OCI-LY7 (cell line): ENCODE results near the gene PELI1. TPM values are rescaled to one million over a fixed set of nuclear protein-coding genes. Genes with fewer than 3 reads are reported as not detected.
A peak's percentile ranks its signal among the peaks of the same experiment; 100 is the strongest.

Experiments used
- BruUV-seq: library from RNA; stranded (reverse); fragments of 400-500 nt; replicated peaks from 2 replicates; lab custom pipeline; 2021; lab: Mats Ljungman, UMichigan
- CTCF ChIA-PET: fragments of 300-600 bp; sonication (Branson Sonifier 250); formaldehyde crosslinking; loops from one replicate; lab custom pipeline; 2022; ENCODE audit warnings: antibody characterized with exemption; ENCODE audit not compliant: unreplicated experiment; lab: Charles Lee
- POLR2A ChIA-PET: fragments of 300-600 bp; sonication (Branson Sonifier 250); formaldehyde crosslinking; loops from one replicate; lab custom pipeline; 2022; ENCODE audit warnings: antibody characterized with exemption; lab: Charles Lee
- DNase-seq: peaks from one replicate; pipeline ENCODE4 v3.0.0-alpha.2; 2015; ENCODE audit warnings: low spot score
- H2AFZ ChIP-seq: fragments of 200-600 bp; sonication (generic), shearing (Covaris generic); 2 replicates; pipeline ENCODE4 v1.6.1; 2014; ENCODE audit warnings: mild to moderate bottlenecking, antibody characterized with exemption, low read length, moderate library complexity
- H3K27ac ChIP-seq: fragments of 200-600 bp; sonication (generic); 2 replicates; pipeline ENCODE4 v1.5.1; 2014; ENCODE audit warnings: mixed run types, low read depth, mild to moderate bottlenecking, moderate library complexity, low read length, inconsistent platforms; ENCODE audit not compliant: poor library complexity, severe bottlenecking
- H3K36me3 ChIP-seq: fragments of 200-600 bp; sonication (generic); 2 replicates; pipeline ENCODE4 v1.6.1; 2014; ENCODE audit warnings: mild to moderate bottlenecking, antibody characterized with exemption, low read length, moderate library complexity, mixed read lengths; ENCODE audit not compliant: insufficient read depth
- H3K4me1 ChIP-seq: fragments of 200-600 bp; sonication (generic); 2 replicates; pipeline ENCODE4 v1.5.1; 2014; ENCODE audit warnings: mild to moderate bottlenecking, low read length; ENCODE audit not compliant: insufficient read depth, poor library complexity, severe bottlenecking
- H3K4me2 ChIP-seq: fragments of 200-600 bp; sonication (generic); 2 replicates; pipeline ENCODE4 v1.6.1; 2014; ENCODE audit warnings: mild to moderate bottlenecking, low read length
- H3K4me3 ChIP-seq: fragments of 200-600 bp; sonication (generic); 2 replicates; pipeline ENCODE4 v1.5.1; 2014; ENCODE audit warnings: mild to moderate bottlenecking, low read depth, low read length; ENCODE audit not compliant: poor library complexity, severe bottlenecking
- H3K79me2 ChIP-seq: fragments of 200-600 bp; sonication (generic); 2 replicates; pipeline ENCODE4 v1.6.1; 2016; ENCODE audit warnings: low read depth, mild to moderate bottlenecking, low read length, moderate library complexity, mixed read lengths; ENCODE audit not compliant: insufficient read depth
- H3K9me2 ChIP-seq: fragments of 200-600 bp; sonication (generic); 2 replicates; pipeline ENCODE4 v1.6.1; 2016; ENCODE audit warnings: mild to moderate bottlenecking, low read length, mixed read lengths; ENCODE audit not compliant: insufficient read depth
- H3K9me3 ChIP-seq: fragments of 200-600 bp; sonication (generic); 2 replicates; pipeline ENCODE4 v1.6.1; 2014; ENCODE audit warnings: mild to moderate bottlenecking, mixed run types, low read length, mixed read lengths
- H4K20me1 ChIP-seq: fragments of 200-600 bp; sonication (generic); 2 replicates; pipeline ENCODE4 v1.6.1; 2014; ENCODE audit warnings: mild to moderate bottlenecking, antibody characterized with exemption, low read length, moderate library complexity, mixed read lengths; ENCODE audit not compliant: insufficient read depth
- CTCF ChIP-seq: fragments of 200-600 bp; sonication (generic); conservative IDR thresholded peaks from 2 replicates; pipeline ENCODE4 v1.5.1; 2014; ENCODE audit warnings: mild to moderate bottlenecking, antibody characterized with exemption, low read length, moderate library complexity, mixed read lengths
- EZH2phosphoT487 ChIP-seq: fragments of 200-600 bp; sonication (generic); IDR thresholded peaks from 2 replicates; pipeline ENCODE4 v1.6.1; 2018; ENCODE audit warnings: low read depth, borderline replicate concordance, mild to moderate bottlenecking, mixed run types, antibody characterized with exemption, low read length, moderate library complexity, mixed read lengths
- intact Hi-C: fragments of 100-400 bp; cut with micrococcal nuclease; formaldehyde crosslinking; loops from one replicate; pipeline ENCODE4 v1.10.0; 2022; ENCODE audit not compliant: unreplicated experiment
- total RNA-seq, 2 experiments: library from RNA; depleted of rRNA in 1 of 2; stranded (reverse); fragments of >200 nt in 1 of 2; shearing (Covaris generic) in 1 of 2; gene quantifications; 2 replicates each; pipeline ENCODE4 v1.2.3, GENCODE V29; 2014 to 2022

PELI1 gene
- total RNA-seq, 2 experiments from 2014 or later = 108 to 174 TPM

GRCh38 chr2:64168756-64169155, 24.5 kb upstream of the PELI1 start:
- no peak overlapping the region for H3K27ac ChIP-seq
- no peak overlapping the region for H3K4me3 ChIP-seq
- no peaks in the 10 kb centered on the region for H3K9me3 ChIP-seq
- BruUV-seq = no TSS peak
- H4K20me1 ChIP-seq = no peaks in the 10 kb centered on the region
- intact Hi-C loops = no loop called here
- no peak for DNase-seq
- H3K9me2 ChIP-seq = no peaks in the 10 kb centered on the region
- H2AFZ ChIP-seq = peak overlapping the region; percentile 50; the same call in 1 of the 2 replicates
- no peaks in the 10 kb centered on the region for H3K36me3 ChIP-seq
- no peak for TF ChIP-seq CTCF
- TF ChIP-seq EZH2phosphoT487 = no peak
- no peak overlapping the region for H3K4me2 ChIP-seq
- ChIA-PET CTCF (no interaction called here), POLR2A (interaction anchor here (0.6 to 1.5 kb wide), 10 partner anchors 10 to 1909 kb away, joined by 3 to 5 read pairs (median 3); no protein-coding TSS in a partner anchor)
- H3K79me2 ChIP-seq = no peaks in the 10 kb centered on the region
- peaks cover 36% of the 10 kb centered on the region for H3K4me1 ChIP-seq

- H3K4me1 ChIP-seq = peaks cover 36% of the 10 kb centered on the region
- no peak overlapping the region for H3K4me3 ChIP-seq
- DNase-seq = no peak
- intact Hi-C loops = no loop called here
- no peak overlapping the region; the same call in 1 of the 2 replicates for H2AFZ ChIP-seq
- H3K79me2 ChIP-seq = no peaks in the 10 kb centered on the region
- no peak overlapping the region for H3K27ac ChIP-seq
- H3K4me2 ChIP-seq = no peak overlapping the region
- CTCF ChIA-PET = no interaction called here
- no TSS peak for BruUV-seq
- H3K9me2 ChIP-seq = no peaks in the 10 kb centered on the region
- no peaks in the 10 kb centered on the region for H3K36me3 ChIP-seq
- H4K20me1 ChIP-seq = no peaks in the 10 kb centered on the region
- TF ChIP-seq CTCF = no peak
- TF ChIP-seq EZH2phosphoT487 = no peak
- no peaks in the 10 kb centered on the region for H3K9me3 ChIP-seq
- POLR2A ChIA-PET = interaction anchor here (0.6 to 1.5 kb wide), 7 partner anchors 11 to 1909 kb away, joined by 3 to 5 read pairs (median 3); no protein-coding TSS in a partner anchor
Measured at GRCh38 chr2:64168201-64168600, 24.0 kb upstream of the PELI1 start.

GRCh38 chr2:64166637-64167420, 22.6 kb upstream of the PELI1 start:
- no peak overlapping the region for H3K4me3 ChIP-seq
- ChIA-PET CTCF (no interaction called here), POLR2A (interaction anchor here (1.1 kb wide), 1 partner anchor 48 kb away, joined by 3 read pairs; no protein-coding TSS in a partner anchor)
- DNase-seq = no peak
- peaks cover 36% of the 10 kb centered on the region for H3K4me1 ChIP-seq
- no peaks in the 10 kb centered on the region for H3K79me2 ChIP-seq
- no TSS peak for BruUV-seq
- H3K9me2 ChIP-seq = no peaks in the 10 kb centered on the region
- H2AFZ ChIP-seq = peak overlapping the region; percentile 62; the same call in 1 of the 2 replicates
- intact Hi-C loops = no loop called here
- TF ChIP-seq EZH2phosphoT487 = no peak
- no peaks in the 10 kb centered on the region for H3K9me3 ChIP-seq
- H4K20me1 ChIP-seq = no peaks in the 10 kb centered on the region
- H3K27ac ChIP-seq = no peak overlapping the region
- no peak overlapping the region for H3K4me2 ChIP-seq
- H3K36me3 ChIP-seq = no peaks in the 10 kb centered on the region
